ENCODE data around the gene ABHD8. TPM values are rescaled to one million over a fixed set of nuclear protein-coding genes. Genes with fewer than 3 reads are reported as not detected.
A peak's percentile ranks its signal among the peaks of the same experiment; 100 is the strongest.

Gene ABHD8
- total and polyA plus RNA-seq, 2 of the 13 experiments (the other 11 are each of a cell fraction or from before 2014, with no cell fraction given), result 6.3 to 7.2 TPM

DNA sequence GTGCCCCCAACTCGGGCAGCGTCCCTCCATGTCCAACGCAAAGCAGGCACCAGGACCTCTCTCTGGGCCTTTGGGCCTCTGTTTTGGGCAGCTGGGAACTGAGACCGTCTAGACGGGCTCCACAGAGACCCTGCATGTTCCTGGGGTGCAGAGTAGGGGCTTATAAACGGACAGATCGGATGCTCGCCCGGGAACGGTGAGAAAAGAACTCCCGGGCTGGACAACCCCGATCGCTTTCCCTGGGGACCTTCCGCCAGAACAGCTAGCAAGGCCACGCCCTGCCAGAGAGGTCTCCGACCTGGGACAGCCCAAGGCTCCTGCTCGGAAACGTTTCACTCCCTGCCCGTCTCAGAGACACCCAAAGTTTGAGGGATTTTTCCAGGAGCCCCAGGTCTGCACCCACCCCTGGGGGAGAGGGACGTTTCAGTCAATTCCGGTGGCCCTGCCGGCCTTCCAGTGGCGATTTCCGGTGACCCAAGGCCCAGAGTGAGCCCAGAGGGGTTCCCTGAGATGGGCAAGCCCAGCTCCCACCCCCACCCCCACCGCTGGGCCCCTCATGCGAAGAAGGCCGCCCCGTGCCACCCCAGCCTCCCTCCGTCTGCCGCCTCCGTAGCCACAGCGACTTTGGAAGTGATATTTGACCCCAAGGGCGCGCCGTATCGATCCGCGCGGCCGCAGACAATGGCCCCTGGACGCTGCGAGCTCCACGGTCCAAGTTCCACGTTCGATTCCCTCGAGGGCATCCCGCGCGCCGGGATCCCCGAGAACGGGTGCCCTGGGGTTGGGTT lies 59.2 kb downstream of the ABHD8 start (continued):
- TF ChIP-seq, protein P1, sequence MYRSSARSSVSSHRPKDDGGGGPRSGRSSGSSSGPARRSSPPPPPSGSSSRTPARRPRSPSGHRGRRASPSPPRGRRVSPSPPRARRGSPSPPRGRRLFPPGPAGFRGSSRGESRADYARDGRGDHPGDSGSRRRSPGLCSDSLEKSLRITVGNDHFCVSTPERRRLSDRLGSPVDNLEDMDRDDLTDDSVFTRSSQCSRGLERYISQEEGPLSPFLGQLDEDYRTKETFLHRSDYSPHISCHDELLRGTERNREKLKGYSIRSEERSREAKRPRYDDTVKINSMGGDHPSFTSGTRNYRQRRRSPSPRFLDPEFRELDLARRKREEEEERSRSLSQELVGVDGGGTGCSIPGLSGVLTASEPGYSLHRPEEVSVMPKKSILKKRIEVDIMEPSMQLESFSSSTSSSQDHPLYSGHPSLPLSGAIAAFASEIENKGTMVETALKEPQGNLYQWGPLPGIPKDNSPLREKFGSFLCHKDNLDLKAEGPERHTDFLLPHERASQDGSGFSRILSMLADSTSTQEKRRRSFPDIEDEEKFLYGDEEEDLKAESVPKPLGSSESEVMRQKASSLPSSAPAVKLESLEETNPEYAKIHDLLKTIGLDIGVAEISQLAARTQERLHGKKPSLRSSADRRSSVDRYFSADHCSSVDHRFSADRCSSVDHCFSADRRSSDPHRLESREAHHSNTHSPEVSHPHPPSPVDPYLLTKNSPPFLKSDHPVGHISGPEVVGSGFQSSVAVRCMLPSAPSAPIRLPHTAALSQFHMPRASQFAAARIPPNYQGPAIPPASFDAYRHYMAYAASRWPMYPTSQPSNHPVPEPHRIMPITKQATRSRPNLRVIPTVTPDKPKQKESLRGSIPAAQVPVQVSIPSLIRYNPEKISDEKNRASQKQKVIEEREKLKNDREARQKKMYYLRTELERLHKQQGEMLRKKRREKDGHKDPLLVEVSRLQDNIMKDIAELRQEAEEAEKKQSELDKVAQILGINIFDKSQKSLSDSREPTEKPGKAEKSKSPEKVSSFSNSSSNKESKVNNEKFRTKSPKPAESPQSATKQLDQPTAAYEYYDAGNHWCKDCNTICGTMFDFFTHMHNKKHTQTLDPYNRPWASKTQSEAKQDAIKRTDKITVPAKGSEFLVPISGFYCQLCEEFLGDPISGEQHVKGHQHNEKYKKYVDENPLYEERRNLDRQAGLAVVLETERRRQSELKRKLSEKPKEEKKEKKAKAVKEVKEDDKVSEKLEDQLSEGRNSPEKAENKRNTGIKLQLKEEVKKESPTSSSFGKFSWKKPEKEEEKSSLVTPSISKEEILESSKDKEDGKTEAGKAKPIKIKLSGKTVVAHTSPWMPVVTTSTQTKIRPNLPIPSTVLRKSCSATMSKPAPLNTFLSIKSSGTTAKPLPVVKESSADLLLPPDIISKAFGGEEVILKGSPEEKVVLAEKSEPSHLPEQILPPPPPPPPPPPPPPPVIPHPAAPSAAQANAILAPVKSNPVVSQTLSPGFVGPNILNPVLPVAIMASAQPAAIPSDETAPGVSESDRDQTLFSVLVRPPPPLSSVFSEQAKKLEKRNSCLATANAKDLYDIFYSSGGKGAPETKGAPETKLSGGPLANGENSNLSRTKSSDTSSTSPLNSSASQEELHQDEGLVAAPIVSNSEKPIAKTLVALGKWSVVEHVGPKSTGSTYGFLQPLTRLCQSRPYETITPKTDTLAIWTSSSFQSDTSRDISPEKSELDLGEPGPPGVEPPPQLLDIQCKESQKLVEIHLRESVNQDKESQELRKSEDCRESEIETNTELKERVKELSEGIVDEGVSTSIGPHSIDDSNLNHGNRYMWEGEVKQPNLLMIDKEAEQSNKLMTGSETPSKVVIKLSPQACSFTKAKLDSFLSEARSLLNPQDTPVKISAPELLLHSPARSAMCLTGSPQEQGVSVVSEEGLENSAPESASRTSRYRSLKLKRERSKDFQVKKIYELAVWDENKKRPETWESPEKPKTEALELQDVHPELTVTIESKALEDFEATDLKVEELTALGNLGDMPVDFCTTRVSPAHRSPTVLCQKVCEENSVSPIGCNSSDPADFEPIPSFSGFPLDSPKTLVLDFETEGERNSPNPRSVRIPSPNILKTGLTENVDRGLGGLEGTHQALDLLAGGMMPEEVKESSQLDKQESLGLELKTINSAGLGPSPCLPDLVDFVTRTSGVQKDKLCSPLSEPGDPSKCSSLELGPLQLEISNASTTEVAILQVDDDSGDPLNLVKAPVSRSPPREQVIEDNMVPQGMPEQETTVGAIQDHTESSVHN (CRISPR knock-in tag; IDR thresholded peaks at IDR 0.05), result no peak
- TF ChIP-seq ZNF790 (CRISPR knock-in tag; IDR thresholded peaks at IDR 0.05; ENCODE audit: borderline replicate concordance) (no peak), ZNF737 (CRISPR knock-in tag; IDR thresholded peaks at IDR 0.05; ENCODE audit: borderline replicate concordance) (no peak), SRSF9 (IDR thresholded peaks at IDR 0.05; ENCODE audit: borderline replicate concordance, insufficient read depth, low read depth, low read length, poor library complexity, severe bottlenecking) (no peak), CHD4 (IDR thresholded peaks at IDR 0.05; ENCODE audit: borderline replicate concordance, low read length) (no peak), ZNF205 (CRISPR knock-in tag; IDR thresholded peaks at IDR 0.05) (peak; percentile 67; the same call in 1 of the 2 replicates), ZFP36 (IDR thresholded peaks at IDR 0.05; ENCODE audit: borderline replicate concordance, low read depth, low read length, partially characterized antibody) (no peak), HOXA3 (CRISPR knock-in tag; IDR thresholded peaks at IDR 0.05) (peak; percentile 86), CENPT (CRISPR knock-in tag; IDR thresholded peaks at IDR 0.05; ENCODE audit: low read depth) (no peak), IRF2 (CRISPR knock-in tag; IDR thresholded peaks at IDR 0.05) (peak; percentile 57; the same call in 1 of the 2 replicates), ZNF564 (CRISPR knock-in tag; IDR thresholded peaks at IDR 0.05) (0 out of 2 replicates have a peak, but pooled peaks have one; percentile 33), PAF1 (CRISPR knock-in tag; IDR thresholded peaks at IDR 0.05) (no peak), MIER3 (CRISPR knock-in tag; IDR thresholded peaks at IDR 0.05; ENCODE audit: borderline replicate concordance) (peak; percentile 68; the same call in 1 of the 2 replicates), EED (CRISPR knock-in tag; IDR thresholded peaks at IDR 0.05) (no peak), ZNF430 (CRISPR knock-in tag; IDR thresholded peaks at IDR 0.05) (no peak; the same call in 1 of the 2 replicates), XBP1 (CRISPR knock-in tag; IDR thresholded peaks at IDR 0.05) (no peak), KLF13 (CRISPR knock-in tag; IDR thresholded peaks at IDR 0.05) (no peak)
- TF ChIP-seq, protein P2, sequence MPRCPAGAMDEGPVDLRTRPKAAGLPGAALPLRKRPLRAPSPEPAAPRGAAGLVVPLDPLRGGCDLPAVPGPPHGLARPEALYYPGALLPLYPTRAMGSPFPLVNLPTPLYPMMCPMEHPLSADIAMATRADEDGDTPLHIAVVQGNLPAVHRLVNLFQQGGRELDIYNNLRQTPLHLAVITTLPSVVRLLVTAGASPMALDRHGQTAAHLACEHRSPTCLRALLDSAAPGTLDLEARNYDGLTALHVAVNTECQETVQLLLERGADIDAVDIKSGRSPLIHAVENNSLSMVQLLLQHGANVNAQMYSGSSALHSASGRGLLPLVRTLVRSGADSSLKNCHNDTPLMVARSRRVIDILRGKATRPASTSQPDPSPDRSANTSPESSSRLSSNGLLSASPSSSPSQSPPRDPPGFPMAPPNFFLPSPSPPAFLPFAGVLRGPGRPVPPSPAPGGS (CRISPR knock-in tag; IDR thresholded peaks at IDR 0.05), result no peak
- TF ChIP-seq, protein P3, sequence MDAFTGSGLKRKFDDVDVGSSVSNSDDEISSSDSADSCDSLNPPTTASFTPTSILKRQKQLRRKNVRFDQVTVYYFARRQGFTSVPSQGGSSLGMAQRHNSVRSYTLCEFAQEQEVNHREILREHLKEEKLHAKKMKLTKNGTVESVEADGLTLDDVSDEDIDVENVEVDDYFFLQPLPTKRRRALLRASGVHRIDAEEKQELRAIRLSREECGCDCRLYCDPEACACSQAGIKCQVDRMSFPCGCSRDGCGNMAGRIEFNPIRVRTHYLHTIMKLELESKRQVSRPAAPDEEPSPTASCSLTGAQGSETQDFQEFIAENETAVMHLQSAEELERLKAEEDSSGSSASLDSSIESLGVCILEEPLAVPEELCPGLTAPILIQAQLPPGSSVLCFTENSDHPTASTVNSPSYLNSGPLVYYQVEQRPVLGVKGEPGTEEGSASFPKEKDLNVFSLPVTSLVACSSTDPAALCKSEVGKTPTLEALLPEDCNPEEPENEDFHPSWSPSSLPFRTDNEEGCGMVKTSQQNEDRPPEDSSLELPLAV (CRISPR knock-in tag; conservative IDR thresholded peaks at IDR 0.05; ENCODE audit: low read depth), result no peak
